Measurements from ENCODE around the gene PSME1.

The PSME1 gene

DNA sequence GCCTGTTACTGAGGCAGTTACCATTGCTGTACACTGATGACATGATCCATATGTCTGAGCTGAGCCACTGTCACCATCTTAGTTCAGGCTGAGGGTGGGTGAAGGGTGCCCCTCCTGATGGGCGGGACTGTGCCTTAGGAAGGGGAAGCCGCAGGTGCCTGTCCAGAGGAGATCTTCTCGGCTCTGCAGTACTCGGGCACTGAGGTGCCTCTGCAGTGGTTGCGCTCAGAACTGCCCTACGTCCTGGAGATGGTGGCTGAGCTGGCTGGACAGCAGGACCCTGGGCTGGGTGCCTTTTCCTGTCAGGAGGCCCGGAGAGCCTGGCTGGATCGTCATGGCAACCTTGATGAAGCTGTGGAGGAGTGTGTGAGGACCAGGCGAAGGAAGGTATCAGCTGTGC, 15.0 kb downstream of the PSME1 start:
- in situ Hi-C loops (cut with MboI; ENCODE audit: low sequenced_read_pairs, unreplicated experiment): no loop called here
- TF ChIP-seq, protein P1, sequence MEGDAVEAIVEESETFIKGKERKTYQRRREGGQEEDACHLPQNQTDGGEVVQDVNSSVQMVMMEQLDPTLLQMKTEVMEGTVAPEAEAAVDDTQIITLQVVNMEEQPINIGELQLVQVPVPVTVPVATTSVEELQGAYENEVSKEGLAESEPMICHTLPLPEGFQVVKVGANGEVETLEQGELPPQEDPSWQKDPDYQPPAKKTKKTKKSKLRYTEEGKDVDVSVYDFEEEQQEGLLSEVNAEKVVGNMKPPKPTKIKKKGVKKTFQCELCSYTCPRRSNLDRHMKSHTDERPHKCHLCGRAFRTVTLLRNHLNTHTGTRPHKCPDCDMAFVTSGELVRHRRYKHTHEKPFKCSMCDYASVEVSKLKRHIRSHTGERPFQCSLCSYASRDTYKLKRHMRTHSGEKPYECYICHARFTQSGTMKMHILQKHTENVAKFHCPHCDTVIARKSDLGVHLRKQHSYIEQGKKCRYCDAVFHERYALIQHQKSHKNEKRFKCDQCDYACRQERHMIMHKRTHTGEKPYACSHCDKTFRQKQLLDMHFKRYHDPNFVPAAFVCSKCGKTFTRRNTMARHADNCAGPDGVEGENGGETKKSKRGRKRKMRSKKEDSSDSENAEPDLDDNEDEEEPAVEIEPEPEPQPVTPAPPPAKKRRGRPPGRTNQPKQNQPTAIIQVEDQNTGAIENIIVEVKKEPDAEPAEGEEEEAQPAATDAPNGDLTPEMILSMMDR (IDR thresholded peaks at IDR 0.05; ENCODE audit: borderline replicate concordance, control extremely low read depth, extremely low read depth, insufficient read depth, missing control alignments): no peak
- DNase-seq (ENCODE audit: low spot score): no peak

DNA sequence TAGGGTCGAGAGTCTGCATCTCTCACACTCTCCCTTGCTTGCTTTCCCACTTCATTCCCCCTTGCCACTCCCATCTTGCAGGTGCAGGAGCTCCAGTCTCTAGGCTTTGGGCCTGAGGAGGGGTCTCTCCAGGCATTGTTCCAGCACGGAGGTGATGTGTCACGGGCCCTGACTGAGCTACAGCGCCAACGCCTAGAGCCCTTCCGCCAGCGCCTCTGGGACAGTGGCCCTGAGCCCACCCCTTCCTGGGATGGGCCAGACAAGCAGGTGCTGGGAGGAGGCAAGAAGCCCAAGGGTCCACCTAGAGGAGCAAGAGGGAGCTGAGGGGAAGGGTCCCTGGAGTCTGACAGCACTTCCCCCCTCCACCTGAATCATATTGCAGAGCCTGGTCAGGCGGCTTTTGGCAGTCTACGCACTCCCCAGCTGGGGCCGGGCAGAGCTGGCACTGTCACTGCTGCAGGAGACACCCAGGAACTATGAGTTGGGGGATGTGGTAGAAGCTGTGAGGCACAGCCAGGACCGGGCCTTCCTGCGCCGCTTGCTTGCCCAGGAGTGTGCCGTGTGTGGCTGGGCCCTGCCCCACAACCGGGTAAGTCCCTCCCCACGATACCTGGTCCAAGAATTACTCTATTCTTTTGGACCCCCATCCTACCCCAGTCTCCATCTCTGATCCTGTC, 15.5 kb downstream of the PSME1 start:
- no peak for DNase-seq (ENCODE audit: low spot score)
- in situ Hi-C loops (cut with MboI; ENCODE audit: low sequenced_read_pairs, unreplicated experiment): no loop called here
- TF ChIP-seq, protein P1 (IDR thresholded peaks at IDR 0.05; ENCODE audit: borderline replicate concordance, control extremely low read depth, extremely low read depth, insufficient read depth, missing control alignments): no peak

DNA sequence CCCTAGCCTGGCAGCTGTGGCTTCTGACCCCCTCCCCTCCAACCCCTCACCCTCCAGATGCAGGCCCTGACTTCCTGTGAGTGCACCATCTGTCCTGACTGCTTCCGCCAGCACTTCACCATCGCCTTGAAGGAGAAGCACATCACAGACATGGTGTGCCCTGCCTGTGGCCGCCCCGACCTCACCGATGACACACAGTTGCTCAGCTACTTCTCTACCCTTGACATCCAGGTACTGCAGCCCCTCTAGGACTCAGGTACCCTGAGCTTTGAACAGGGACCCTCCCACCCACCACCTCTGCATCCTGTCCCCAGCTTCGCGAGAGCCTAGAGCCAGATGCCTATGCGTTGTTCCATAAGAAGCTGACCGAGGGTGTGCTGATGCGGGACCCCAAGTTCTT, 19.1 kb downstream of the PSME1 start:
- DNase-seq (ENCODE audit: low spot score): no peak
- in situ Hi-C loops (cut with MboI; ENCODE audit: low sequenced_read_pairs, unreplicated experiment): no loop called here

DNA sequence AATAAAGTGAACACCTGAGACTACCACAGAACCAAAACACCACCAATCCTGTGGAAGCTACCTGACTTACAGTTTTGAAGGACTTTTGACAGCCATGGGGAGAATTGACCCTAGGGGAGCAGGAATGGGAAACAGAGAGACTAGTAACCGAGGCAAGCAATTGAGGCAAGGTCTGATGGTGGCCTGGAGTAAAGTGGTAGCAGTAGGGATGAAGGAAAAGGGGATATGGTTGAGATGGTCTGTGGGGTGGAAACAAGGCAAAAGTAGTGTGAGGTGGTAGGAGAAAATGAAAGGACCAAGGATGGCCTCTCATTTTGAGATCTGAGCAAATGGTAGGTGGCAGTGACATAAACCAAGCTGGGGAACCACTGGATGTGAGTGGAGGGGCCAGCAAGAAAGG, 20.8 kb downstream of the PSME1 start:
- no peak for DNase-seq (ENCODE audit: low spot score)
- in situ Hi-C loops (cut with MboI; ENCODE audit: low sequenced_read_pairs, unreplicated experiment): no loop called here
- TF ChIP-seq, protein P1 (IDR thresholded peaks at IDR 0.05; ENCODE audit: borderline replicate concordance, control extremely low read depth, extremely low read depth, insufficient read depth, missing control alignments): no peak

More for the DNA sequence above, 19.1 kb downstream of the PSME1 start:
- TF ChIP-seq, protein P1 (IDR thresholded peaks at IDR 0.05; ENCODE audit: borderline replicate concordance, control extremely low read depth, extremely low read depth, insufficient read depth, missing control alignments): no peak

DNA sequence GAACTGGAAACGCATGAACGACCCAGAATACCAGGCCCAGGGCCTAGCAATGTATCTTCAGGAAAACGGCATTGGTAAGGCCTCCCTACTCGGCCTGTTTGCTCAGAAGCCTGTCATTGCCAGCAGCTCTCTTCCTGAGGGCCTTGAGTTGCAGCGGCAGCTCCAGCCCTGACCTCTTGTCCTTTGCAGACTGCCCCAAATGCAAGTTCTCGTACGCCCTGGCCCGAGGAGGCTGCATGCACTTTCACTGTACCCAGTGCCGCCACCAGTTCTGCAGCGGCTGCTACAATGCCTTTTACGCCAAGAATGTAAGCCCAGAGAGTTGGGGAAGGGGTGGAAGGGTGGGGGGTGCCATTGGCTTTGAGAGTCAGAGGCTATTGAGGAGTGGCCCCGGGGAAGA, 21.3 kb downstream of the PSME1 start:
- in situ Hi-C loops (cut with MboI; ENCODE audit: low sequenced_read_pairs, unreplicated experiment): no loop called here
- DNase-seq (ENCODE audit: low spot score): no peak
- TF ChIP-seq, protein P1 (IDR thresholded peaks at IDR 0.05; ENCODE audit: borderline replicate concordance, control extremely low read depth, extremely low read depth, insufficient read depth, missing control alignments): no peak

DNA sequence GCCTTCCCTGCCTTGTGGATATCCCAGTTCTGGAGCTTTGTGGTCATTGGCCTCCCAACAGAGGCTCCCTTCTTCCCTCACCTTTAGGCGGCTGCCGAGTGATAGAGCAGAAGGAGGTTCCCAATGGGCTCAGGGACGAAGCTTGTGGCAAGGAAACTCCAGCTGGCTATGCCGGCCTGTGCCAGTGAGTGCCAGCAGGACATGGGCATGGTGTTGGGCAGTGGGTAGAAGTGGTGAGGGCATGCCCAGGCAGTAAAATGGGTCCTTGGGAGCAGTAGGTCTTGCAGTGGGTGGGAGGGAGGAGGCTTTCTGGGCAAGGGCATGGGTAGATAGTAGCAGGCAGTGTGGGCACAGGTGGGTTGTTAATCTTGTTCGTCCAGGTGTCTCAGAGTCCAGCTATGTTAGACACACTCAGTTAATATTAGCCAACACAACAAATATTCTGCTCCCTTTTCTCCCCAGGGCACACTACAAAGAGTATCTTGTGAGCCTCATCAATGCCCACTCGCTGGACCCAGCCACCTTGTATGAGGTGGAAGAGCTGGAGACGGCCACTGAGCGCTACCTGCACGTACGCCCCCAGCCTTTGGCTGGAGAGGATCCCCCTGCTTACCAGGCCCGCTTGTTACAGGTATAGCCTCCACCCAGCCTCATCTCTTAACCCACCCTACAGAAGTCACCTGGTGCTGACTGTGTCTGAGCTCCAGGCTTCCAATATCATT, 23.9 kb downstream of the PSME1 start:
- TF ChIP-seq, protein P1 (IDR thresholded peaks at IDR 0.05; ENCODE audit: borderline replicate concordance, control extremely low read depth, extremely low read depth, insufficient read depth, missing control alignments): no peak
- in situ Hi-C loops (cut with MboI; ENCODE audit: low sequenced_read_pairs, unreplicated experiment): no loop called here
- DNase-seq (ENCODE audit: low spot score): no peak
